ENCODE measurements around the gene BTBD19.
"Not testable (repeated sequence)": the region's sequence is repeated elsewhere in the genome, so short reads cannot be mapped to it uniquely, and the experiment has no call there.

The BTBD19 gene

DNA sequence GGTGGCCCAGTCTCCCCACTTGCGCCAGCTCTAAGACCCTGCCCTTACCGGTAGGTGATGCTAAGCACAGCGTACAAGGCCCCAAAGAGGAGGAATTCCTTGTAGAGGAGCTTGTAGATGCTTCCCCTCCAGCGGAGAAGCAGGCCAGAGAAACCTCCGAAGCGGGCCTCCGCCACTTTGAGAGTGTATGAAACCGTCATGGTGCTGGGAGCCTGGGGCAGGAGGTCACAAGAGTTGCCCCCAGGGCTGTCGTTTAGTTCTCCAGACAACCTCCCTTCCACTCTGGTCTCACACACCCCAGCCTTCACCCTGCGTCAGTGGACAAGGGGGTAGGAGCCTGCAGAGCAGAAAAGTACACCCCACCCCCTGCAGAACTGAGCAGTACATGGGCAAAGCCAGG lies 20.8 kb upstream of the BTBD19 start:
- DNase-seq (ENCODE audit: low spot score) = no peak

DNA sequence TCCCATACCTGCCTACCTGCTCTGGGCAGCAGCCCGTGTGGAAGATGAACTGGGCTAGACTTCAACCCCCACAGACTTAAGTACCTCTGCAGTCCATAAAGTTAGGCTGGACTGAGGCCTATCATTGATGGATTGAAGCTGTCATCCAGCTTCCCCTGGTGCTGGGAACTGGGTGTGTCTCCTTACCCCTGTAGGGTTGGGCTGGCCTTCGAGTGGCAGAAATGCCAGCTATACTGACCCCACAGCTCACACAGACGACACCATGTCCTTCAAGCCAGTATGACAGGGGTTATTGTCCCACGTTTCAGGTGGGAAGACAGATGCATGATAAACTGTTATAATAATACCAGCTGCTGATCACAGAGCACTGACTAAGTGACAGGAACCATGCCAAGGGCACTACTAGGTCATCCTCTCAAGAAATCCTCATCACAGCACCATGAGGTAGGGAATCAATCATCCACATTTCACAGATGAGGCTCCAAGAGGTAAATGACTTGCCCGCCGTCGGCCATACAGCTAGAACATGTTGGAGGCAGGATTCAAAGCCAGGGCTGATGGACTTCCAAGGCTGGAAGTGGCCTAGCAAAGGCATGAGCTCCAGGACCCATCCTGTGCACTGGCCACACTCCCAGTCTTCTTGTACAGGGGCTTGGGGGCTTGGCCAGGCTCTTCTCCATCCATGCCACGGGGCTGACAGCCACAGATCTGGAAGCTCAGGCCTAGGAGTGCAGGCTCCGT lies 20.0 kb upstream of the BTBD19 start, which contains the start of gene BEST4:
TSS of gene BEST4 (minus strand) at position 51 of the 741 bp plus-strand sequence. CDS start 465 bp downstream, outside the sequence.
- DNase-seq (ENCODE audit: low spot score) = no peak

DNA sequence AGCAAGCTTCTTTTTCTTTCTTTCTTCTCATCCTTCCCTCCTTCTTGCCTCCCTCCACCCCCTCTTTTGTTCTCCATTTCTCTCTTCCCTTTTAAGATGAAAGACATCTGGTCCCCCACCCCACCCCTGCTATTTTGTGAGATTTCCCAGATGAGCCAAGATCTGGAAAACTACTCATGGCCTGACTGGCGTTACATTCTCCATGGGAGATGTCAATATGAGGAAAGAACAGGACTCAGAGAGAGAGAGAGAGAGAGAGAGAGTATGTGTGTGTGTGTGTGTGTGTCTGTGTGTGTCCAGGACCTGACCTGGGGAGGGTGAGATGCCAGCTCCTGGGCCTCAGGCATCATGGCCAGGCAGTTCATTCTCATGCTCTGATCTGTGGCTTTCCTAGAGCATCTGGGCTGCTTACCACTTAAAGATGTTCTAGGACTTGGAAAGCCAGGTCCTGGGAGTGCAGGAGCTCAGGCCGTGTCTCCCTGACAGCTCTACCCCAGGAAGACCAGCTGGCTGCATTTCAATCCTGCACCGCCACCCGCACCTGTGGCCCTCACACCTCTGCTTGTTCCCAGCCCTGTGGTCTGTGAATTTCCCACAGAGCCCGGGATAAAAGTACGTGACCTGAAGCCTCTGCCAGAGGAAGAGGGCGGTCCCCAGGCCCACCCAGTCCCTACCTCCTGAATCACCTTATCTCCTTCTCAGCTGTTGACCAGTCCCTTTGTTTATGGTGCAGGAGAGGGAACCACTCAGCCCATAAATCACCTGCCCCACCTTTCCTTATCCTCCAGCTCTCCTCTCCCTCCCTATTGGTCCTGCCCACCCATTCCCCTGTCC lies 17.1 kb upstream of the BTBD19 start:
- DNase-seq (ENCODE audit: low spot score) = peak; percentile 68

- no peak for DNase-seq (ENCODE audit: low spot score)
Observed at GRCh38 chr1:44792736-44793502, 15.4 kb upstream of the BTBD19 start.

DNA sequence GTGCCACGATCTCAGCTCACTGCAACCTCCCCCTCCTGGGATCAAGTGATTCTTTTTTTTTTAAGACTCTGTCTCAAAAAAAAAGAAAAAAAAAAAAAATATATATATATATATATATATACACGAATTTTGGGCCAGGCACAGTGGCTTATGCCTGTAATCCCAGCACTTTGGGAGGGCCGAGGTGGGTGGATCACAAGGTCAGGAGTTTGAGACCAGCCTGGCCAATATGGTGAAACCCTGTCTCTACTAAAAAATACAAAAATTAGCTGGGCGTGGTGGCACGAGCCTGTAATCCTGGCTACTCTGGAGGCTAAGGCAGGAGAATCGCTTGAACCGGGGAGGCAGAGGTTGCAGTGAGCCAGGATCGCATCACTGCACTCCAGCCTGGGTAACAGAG lies 10.4 kb upstream of the BTBD19 start:
- not testable (repeated sequence) for DNase-seq (ENCODE audit: low spot score)

DNA sequence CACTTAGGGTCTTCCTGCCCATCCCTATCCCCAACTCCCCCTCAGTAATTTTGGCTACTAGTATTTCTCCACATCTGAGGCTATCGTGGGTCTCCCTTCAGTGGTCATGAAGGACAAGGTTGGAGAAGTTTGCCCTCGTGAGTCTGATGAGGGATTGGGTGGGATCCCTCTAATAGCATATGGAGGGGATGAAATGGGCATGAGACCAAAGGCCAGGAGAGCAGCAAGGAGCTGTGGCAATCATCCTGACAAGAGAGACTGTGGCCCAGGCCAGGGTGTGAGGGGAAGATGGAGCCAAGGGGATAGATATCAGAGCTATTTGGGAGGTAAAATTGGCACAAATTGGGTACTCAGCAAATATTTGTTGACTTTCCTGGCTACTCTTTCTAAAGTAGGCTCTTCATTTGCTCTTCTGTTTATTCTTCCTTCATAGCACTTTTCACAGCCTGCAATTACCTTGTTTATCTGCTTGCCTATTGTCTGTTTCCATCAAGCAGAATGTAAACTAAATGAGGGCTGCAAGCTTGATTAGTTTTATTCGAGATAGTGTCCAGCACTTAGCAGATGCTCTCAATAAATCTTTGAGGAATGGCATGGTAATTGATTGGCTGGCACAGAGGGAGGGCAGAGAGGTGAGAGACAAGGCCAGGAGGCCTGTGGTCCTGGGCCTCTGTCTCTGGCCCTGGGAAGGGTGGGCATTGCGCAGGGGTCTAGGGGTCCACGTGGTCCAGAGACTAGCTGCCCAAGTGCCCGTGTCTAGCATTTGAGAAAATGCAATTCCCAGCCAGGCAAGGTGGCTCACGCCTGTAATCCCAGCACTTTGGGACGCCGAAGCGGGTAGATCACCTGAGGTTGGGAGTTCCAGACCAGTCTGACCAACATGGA lies 9.6 kb upstream of the BTBD19 start:
- no peak for DNase-seq (ENCODE audit: low spot score)

DNA sequence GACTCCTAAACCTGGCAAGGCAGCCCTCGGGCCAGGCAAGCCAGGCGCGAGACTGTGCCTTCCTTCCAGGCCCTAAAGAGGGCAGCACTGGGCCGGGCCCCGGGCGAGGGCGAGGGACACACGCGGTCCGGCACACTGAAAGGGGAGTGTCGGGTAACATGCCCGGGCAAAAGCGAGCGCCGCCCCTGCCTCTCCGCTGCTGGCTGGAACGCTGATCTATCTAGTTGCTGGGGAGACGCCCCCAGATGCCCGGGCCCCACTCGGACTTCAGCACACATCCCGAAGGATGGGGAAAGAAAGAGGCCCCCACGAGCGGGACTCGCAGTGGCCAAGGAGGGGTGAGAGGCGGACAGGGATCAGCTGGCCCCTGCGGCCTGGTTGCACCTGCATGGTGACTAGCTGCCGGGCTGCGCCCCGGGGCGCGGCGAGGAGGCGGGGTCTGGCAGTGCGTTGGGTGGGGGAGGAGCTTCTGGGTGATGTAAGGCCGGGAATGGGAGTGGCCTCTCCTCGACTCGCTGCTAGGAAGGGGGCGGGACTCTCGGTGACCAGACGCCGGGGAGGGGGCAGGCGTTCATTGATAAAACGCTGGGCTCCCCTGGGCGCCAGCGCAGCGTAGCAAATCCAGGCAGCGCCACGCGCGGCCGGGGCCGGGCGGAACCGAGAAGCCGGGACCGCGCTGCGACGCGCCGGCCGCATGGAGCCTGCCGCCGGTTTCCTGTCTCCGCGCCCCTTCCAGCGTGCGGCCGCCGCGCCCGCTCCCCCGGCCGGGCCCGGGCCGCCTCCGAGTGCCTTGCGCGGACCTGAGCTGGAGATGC lies 8.3 kb upstream of the BTBD19 start, which contains the start of gene PLK3:
TSS of gene PLK3 (plus strand) at position 608 of the 815 bp plus-strand sequence. CDS start at position 695, 87 bp downstream.
- peak; percentile 98 for DNase-seq (ENCODE audit: low spot score)

DNA sequence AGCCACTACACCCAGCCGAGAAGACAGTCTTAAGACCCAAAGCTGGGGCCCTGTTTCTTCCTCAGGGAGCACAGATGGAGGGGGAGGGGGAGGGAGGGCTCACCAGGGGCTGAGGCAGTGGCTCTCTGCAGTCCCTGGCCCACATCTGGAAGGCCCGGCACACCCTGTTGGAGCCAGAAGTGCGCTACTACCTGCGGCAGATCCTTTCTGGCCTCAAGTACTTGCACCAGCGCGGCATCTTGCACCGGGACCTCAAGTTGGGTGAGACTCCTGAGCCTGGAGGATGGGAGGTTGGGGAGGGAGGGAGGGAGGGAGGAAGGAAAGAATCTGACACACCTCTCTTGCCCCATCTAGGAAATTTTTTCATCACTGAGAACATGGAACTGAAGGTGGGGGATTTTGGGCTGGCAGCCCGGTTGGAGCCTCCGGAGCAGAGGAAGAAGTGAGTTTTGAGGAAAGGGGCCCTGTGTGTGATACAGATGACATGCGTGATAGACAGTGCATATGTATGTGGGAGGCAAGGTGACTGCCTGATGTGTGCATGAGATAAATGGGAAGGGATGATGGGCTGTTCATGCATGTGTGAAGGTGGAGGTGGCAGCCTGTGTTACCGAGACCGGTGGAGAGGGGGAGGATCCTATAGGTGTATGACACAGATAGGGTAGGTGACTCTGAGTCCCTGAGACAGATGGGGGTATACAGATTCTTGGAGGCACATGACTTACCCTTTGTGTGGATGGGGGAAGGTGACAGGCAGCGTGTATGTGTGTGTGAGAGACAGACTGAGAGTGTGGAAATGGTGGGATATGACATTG lies 6.6 kb upstream of the BTBD19 start:
- no peak for DNase-seq (ENCODE audit: low spot score)

GRCh38 chr1:44802306-44803061 lies 5.8 kb upstream of the BTBD19 start:
- DNase-seq (ENCODE audit: low spot score) = no peak

DNA sequence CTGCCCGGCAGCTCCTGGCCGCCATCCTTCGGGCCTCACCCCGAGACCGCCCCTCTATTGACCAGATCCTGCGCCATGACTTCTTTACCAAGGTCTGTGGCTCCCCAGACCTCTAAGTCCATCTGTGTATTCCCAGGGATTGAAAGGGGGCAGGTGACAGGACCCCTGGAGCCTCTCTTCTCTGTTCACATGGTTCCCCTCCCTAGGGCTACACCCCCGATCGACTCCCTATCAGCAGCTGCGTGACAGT lies 5.3 kb upstream of the BTBD19 start:
- no peak for DNase-seq (ENCODE audit: low spot score)

DNA sequence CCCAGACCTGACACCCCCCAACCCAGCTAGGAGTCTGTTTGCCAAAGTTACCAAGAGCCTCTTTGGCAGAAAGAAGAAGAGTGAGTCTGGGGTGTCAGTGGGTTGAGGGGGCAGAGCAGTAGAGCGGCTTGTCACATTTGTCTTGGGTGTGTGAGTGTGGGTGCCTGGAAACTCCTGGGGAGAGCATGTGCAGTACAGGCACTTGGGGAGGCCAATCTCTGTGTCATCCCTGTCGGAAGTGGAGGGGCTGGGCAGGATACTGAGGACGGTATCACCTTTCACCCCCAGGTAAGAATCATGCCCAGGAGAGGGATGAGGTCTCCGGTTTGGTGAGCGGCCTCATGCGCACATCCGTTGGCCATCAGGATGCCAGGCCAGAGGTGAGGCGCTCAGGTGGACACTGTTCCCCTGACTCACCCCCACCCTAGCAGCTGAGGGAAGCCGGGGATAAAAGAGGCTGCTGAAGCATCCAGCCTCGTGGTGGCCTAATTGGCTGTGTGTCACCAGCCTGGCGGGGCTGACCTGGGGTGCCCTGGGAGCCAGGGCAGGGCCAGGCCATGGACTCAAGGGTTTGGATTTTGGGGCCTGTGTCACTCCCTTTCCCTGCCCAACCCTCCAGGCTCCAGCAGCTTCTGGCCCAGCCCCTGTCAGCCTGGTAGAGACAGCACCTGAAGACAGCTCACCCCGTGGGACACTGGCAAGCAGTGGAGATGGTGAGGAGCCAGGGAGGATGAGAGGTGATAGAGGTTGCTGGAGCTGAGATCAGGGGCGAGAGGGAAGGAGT lies 4.8 kb upstream of the BTBD19 start:
- DNase-seq (ENCODE audit: low spot score) = no peak

GRCh38 chr1:44805311-44806024 lies 2.9 kb upstream of the BTBD19 start:
- DNase-seq (ENCODE audit: low spot score) = no peak

- DNase-seq (ENCODE audit: low spot score) = no peak
Observed at GRCh38 chr1:44806025-44806703, 2.2 kb upstream of the BTBD19 start.

DNA sequence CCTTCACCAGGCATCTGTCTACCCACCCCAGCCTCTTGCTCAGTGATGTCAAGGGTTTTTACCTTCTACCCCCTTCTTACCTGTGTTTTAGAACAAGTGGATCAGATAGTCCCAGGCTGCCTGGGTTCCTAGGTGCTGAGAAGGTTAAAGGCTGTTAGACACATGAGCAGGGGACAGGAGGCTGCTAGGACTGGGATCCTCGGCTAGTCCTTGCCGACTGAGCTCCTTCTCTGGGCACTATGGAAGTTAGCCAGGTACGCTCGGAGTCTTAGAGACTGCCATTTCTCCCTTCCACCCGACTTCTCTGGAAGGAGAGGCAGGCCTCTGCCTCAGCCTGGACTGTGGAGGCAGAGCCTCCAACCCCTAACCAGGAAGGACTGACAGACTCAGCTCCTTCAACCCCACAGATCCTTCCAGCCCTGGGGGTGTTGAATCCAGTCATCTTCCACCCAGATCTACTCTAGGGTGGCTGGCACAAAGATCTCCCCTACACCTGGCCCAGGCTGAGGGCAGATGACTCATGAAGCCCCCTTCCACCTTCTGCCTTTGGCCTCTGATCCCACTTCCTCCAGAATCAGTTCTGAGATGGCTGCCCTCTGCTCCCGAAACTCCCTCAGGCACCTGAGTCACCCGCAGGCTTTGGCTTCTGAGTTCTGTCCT lies 1.5 kb upstream of the BTBD19 start, which contains the start of gene DYNLT4:
TSS of gene DYNLT4 (minus strand) at position 648 of the 660 bp plus-strand sequence. CDS start 683 bp downstream, outside the sequence.
- DNase-seq (ENCODE audit: low spot score) = no peak

GRCh38 chr1:44807364-44808062 lies 810 bp upstream of the BTBD19 start:
- peak; percentile 92 for DNase-seq (ENCODE audit: low spot score)

All from LoVo (cell line).